Caco-2 (cell line): Measurements from ENCODE around the gene ITLN1. TPM values are rescaled to one million over a fixed set of nuclear protein-coding genes. Genes with fewer than 3 reads are reported as not detected.

Experiments
- BruUV-seq: library from RNA; stranded (reverse); fragments of 400-500 nt; replicated peaks from 2 replicates; lab custom pipeline; 2021; lab: Mats Ljungman, UMichigan
- CTCF ChIA-PET: fragments of 300-600 bp; sonication (Branson Sonifier 250); formaldehyde crosslinking; loops from one replicate; lab custom pipeline; 2022; ENCODE audit warnings: antibody characterized with exemption; lab: Charles Lee
- POLR2A ChIA-PET: fragments of 300-600 bp; sonication (Branson Sonifier 250); formaldehyde crosslinking; loops from one replicate; lab custom pipeline; 2022; ENCODE audit warnings: antibody characterized with exemption; lab: Charles Lee
- DNase-seq, 2 experiments: peaks; one replicate each; pipeline versions ENCODE4 v3.0.0 to v3.0.0-alpha.2; 2020 to 2022
- H3K27me3 ChIP-seq: replicated peaks from 2 replicates; pipeline ENCODE4 v1.6.0; 2011; ENCODE audit warnings: low read length; ENCODE audit not compliant: control insufficient read depth, insufficient read depth
- H3K36me3 ChIP-seq: 2 replicates; pipeline ENCODE4 v1.5.1; 2011; ENCODE audit warnings: low read length; ENCODE audit not compliant: control insufficient read depth, insufficient read depth
- H3K4me1 ChIP-seq: fragments of 250-450 bp; sonication (Bioruptor Pico); 2 replicates; pipeline ENCODE4 v1.5.1; 2020; ENCODE audit warnings: mild to moderate bottlenecking
- H3K4me3 ChIP-seq: 2 replicates; pipeline ENCODE4 v1.5.1; 2011; ENCODE audit warnings: low read depth, mild to moderate bottlenecking, control low read depth, low read length
- H3K9me3 ChIP-seq: fragments of 250-450 bp; sonication (Bioruptor Pico); 2 replicates; pipeline ENCODE4 v1.5.1; 2020; ENCODE audit warnings: mild to moderate bottlenecking, moderate library complexity
- H3K27ac Mint-ChIP-seq: one replicate; pipeline ENCODE4 v1.8.0; 2022; ENCODE audit warnings: mixed read lengths; ENCODE audit not compliant: unreplicated experiment
- H3K27me3 Mint-ChIP-seq: one replicate; pipeline ENCODE4 v1.8.0; 2022; ENCODE audit warnings: mixed read lengths; ENCODE audit not compliant: insufficient read depth, unreplicated experiment
- H3K36me3 Mint-ChIP-seq: one replicate; pipeline ENCODE4 v1.8.0; 2022; ENCODE audit warnings: mild to moderate bottlenecking, mixed read lengths; ENCODE audit not compliant: insufficient read depth, unreplicated experiment
- H3K4me1 Mint-ChIP-seq: one replicate; pipeline ENCODE4 v1.8.0; 2022; ENCODE audit warnings: low read depth, mixed read lengths; ENCODE audit not compliant: unreplicated experiment
- H3K4me3 Mint-ChIP-seq: one replicate; pipeline ENCODE4 v1.8.0; 2022; ENCODE audit warnings: mild to moderate bottlenecking, moderate library complexity, mixed read lengths; ENCODE audit not compliant: unreplicated experiment
- H3K9me3 Mint-ChIP-seq: one replicate; pipeline ENCODE4 v1.8.0; 2022; ENCODE audit warnings: mixed read lengths; ENCODE audit not compliant: unreplicated experiment
- intact Hi-C: fragments of 100-400 bp; cut with micrococcal nuclease; formaldehyde crosslinking; loops from one replicate; pipeline ENCODE4 v1.10.0; 2022; ENCODE audit not compliant: unreplicated experiment
- total RNA-seq: library from RNA; stranded (reverse); gene quantifications from 2 replicates; pipeline ENCODE4 v1.2.3, GENCODE V29; 2022
- TF ChIP-seq, protein P1 (sequence below), 2 experiments: fragments of 200-600 bp in 1 of 2; IDR thresholded peaks; 1 replicate in 1 of 2; 2 replicates in 1 of 2; pipeline versions ENCODE4 v1.5.1 to v1.8.0; 2011 to 2022; ENCODE audit warnings: antibody characterized with exemption in 1 of 2, control low read depth in 1 of 2, inconsistent platforms in 1 of 2, low read depth in 1 of 2, low read length in 1 of 2, mild to moderate bottlenecking in 1 of 2, moderate library complexity in 1 of 2; ENCODE audit not compliant: insufficient read depth in 1 of 2, severe bottlenecking in 1 of 2, unreplicated experiment in 1 of 2

The ITLN1 gene
- total RNA-seq, 1 experiment from 2014 or later, result not detected

DNA sequence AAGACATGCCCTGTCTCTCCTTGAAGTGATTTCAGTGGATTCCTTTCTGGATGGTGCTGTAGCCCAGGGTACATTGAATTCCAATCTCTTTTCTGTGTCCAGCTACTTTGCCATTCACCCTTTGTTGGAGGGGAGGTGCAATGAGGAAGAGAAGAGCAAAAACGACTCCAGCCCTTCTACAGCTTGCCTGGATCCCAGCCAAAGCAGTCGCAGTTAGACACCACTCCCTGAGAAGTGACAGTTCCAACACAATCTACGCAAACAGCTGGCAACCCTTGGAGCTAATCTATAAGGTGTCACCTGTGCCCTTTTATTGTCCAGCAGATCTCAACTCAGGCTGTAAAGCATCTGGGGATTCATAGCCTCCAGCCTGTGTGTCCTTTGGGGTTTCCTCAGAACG, 26.9 kb downstream of the ITLN1 start:
- H3K27me3 ChIP-seq, result no peaks in the 10 kb centered on the region
- intact Hi-C loops, result no loop called here
- POLR2A ChIA-PET, result no interaction called here
- no peaks in the 10 kb centered on the region for H3K9me3 Mint-ChIP-seq
- CTCF ChIA-PET, result no interaction called here
- no TSS peak for BruUV-seq
- no peak overlapping the region for H3K27ac Mint-ChIP-seq
- no peaks in the 10 kb centered on the region for H3K36me3 ChIP-seq
- H3K4me1 ChIP-seq, result no peaks in the 10 kb centered on the region
- no peak overlapping the region for H3K4me3 Mint-ChIP-seq
- no peaks in the 10 kb centered on the region for H3K36me3 Mint-ChIP-seq
- DNase-seq, result no peak
- no peak overlapping the region for H3K4me3 ChIP-seq
- H3K27me3 Mint-ChIP-seq, result no peaks in the 10 kb centered on the region
- no peaks in the 10 kb centered on the region for H3K9me3 ChIP-seq
- peaks cover 5% of the 10 kb centered on the region for H3K4me1 Mint-ChIP-seq
- TF ChIP-seq, protein P1, sequence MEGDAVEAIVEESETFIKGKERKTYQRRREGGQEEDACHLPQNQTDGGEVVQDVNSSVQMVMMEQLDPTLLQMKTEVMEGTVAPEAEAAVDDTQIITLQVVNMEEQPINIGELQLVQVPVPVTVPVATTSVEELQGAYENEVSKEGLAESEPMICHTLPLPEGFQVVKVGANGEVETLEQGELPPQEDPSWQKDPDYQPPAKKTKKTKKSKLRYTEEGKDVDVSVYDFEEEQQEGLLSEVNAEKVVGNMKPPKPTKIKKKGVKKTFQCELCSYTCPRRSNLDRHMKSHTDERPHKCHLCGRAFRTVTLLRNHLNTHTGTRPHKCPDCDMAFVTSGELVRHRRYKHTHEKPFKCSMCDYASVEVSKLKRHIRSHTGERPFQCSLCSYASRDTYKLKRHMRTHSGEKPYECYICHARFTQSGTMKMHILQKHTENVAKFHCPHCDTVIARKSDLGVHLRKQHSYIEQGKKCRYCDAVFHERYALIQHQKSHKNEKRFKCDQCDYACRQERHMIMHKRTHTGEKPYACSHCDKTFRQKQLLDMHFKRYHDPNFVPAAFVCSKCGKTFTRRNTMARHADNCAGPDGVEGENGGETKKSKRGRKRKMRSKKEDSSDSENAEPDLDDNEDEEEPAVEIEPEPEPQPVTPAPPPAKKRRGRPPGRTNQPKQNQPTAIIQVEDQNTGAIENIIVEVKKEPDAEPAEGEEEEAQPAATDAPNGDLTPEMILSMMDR (IDR thresholded peaks at IDR 0.05; ENCODE audit: insufficient read depth in 1 of 2, low read depth in 1 of 2, low read length in 1 of 2, severe bottlenecking in 1 of 2, unreplicated experiment in 1 of 2), result no peak

DNA sequence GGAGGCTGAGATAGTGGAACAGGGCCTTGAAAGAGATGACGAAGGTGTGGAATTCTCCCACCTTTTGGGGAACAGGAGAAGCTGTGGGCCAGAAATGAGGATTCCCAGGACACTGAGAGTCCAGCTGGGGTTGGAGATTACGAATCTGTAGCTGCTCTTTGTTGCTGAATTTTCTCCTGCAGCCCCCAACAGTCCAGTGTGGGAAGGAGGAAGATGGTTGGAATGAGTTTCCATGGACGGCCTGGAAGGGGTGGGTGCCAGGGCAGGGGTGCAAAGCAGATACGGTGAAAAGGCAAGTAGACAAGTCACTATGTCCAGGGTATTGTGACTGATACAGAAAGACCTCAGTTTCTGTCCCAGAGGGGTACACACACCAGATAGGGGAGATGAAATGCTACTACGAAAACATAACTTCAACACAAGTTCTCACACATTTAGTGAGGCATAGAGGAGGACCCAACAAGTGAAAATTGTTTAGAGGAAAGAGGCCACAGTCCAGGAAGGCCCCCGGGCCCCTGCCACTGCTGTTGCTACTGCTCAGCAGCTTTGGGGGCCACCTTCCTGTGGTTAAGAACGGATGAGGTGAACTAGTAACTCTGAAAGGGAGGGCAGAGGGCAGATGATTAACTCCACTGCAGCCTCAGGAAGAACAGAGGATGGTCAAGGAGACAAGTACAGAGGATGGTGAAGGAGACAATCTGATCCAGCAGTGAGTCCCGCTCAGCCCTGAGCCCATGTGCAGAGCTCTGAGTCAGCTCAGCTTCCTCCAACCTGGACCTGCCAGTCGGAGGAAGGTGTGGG, 29.6 kb downstream of the ITLN1 start:
- no TSS peak for BruUV-seq
- Mint-ChIP-seq H3K27ac (no peak overlapping the region), H3K36me3 (no peaks in the 10 kb centered on the region), H3K27me3 (no peaks in the 10 kb centered on the region), H3K4me1 (no peaks in the 10 kb centered on the region), H3K9me3 (no peaks in the 10 kb centered on the region), H3K4me3 (no peak overlapping the region)
- Histone ChIP-seq H3K36me3 (no peaks in the 10 kb centered on the region), H3K27me3 (no peaks in the 10 kb centered on the region), H3K4me1 (0 out of 2 replicates have a peak, but pooled peaks cover 3% of the 10 kb centered on the region), H3K4me3 (no peak overlapping the region), H3K9me3 (no peaks in the 10 kb centered on the region)
- ChIA-PET POLR2A (no interaction called here), CTCF (no interaction called here)
- TF ChIP-seq, protein P1 (IDR thresholded peaks at IDR 0.05; ENCODE audit: insufficient read depth in 1 of 2, low read depth in 1 of 2, low read length in 1 of 2, severe bottlenecking in 1 of 2, unreplicated experiment in 1 of 2), result no peak
- intact Hi-C loops, result no loop called here
- no peak for DNase-seq

DNA sequence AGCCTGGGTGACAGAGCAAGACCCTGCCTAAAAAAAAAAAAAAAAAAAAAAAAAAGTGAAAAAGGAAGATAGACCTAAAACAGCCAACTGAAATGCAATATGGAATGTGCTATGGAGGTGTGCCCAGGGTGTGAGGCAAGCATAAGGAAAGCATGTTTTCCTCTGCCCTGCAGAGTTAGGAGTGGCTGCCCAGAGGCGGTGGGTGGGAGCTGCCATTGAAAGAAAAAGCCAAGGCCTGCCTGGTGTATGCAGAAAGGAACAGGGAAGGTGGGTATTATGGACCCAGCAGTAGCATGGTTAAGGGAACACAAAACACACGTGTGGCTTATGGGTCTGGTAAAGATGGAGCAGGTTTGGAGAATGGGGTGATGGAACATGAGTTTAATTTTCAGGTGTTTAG, 31.2 kb downstream of the ITLN1 start:
- H3K9me3 Mint-ChIP-seq, result no peaks in the 10 kb centered on the region

More for the DNA sequence above, 31.2 kb downstream of the ITLN1 start:
- Histone ChIP-seq H3K4me3 (no peak overlapping the region), H3K27me3 (no peaks in the 10 kb centered on the region), H3K4me1 (0 out of 2 replicates have a peak, but pooled peaks cover 3% of the 10 kb centered on the region), H3K36me3 (no peaks in the 10 kb centered on the region), H3K9me3 (no peaks in the 10 kb centered on the region)
- TF ChIP-seq, protein P1 (IDR thresholded peaks at IDR 0.05; ENCODE audit: insufficient read depth in 1 of 2, low read depth in 1 of 2, low read length in 1 of 2, severe bottlenecking in 1 of 2, unreplicated experiment in 1 of 2), result no peak
- Mint-ChIP-seq H3K36me3 (no peaks in the 10 kb centered on the region), H3K4me1 (no peaks in the 10 kb centered on the region), H3K4me3 (no peak overlapping the region), H3K27me3 (no peaks in the 10 kb centered on the region), H3K27ac (no peak overlapping the region)
- no peak for DNase-seq
- BruUV-seq, result no TSS peak
- intact Hi-C loops, result no loop called here
- POLR2A ChIA-PET, result no interaction called here
- CTCF ChIA-PET, result interaction anchor here (0.6 kb wide), 1 partner anchor 845 kb away, joined by 3 read pairs; no protein-coding TSS in a partner anchor
